BJ (cell line): ENCODE measurements around the gene FGFR2. TPM values are rescaled to one million over a fixed set of nuclear protein-coding genes. Genes with fewer than 3 reads are reported as not detected.

ENCODE experiments used
- CTCF ChIA-PET: fragments of 350-600 bp; formaldehyde crosslinking; extraction: SDS; loops from one replicate; lab custom pipeline; 2021; ENCODE audit warnings: antibody characterized with exemption, inconsistent platforms; lab: Yijun Ruan, JAX
- POLR2A ChIA-PET: fragments of 300-600 bp; sonication (Branson Sonifier 250); formaldehyde crosslinking; extraction: SDS; loops from one replicate; lab custom pipeline; 2021; ENCODE audit warnings: antibody characterized with exemption; lab: Charles Lee
- DNase-seq: peaks from one replicate; pipeline ENCODE4 v3.0.0-alpha.2; 2011; ENCODE audit warnings: low read depth
- H3K27me3 ChIP-seq: 2 replicates; pipeline ENCODE4 v1.6.0; 2011; ENCODE audit warnings: low read length; ENCODE audit not compliant: control insufficient read depth, insufficient read depth
- H3K36me3 ChIP-seq: 2 replicates; pipeline ENCODE4 v1.5.1; 2011; ENCODE audit warnings: low read length; ENCODE audit not compliant: control insufficient read depth, insufficient read depth
- H3K4me3 ChIP-seq: 2 replicates; pipeline ENCODE4 v1.5.1; 2011; ENCODE audit warnings: low read depth, mild to moderate bottlenecking, control low read depth, low read length
- CTCF ChIP-seq: IDR thresholded peaks from 2 replicates; pipeline ENCODE4 v1.5.1; 2011; ENCODE audit warnings: low read depth, mild to moderate bottlenecking, control low read depth, inconsistent platforms, low read length, moderate library complexity; ENCODE audit not compliant: insufficient read depth
- polyA plus RNA-seq: library from polyadenylated mRNA; depleted of rRNA; stranded (reverse); fragments of >200 nt; gene quantifications from 2 replicates; pipeline ENCODE4 v1.2.3, GENCODE V29; 2011

FGFR2 gene
- polyA plus RNA-seq, 1 experiment: 0.26 TPM

GRCh38 chr10:121461307-121461706 is 136.9 kb downstream of the FGFR2 start:
- no peak for TF ChIP-seq CTCF
- POLR2A ChIA-PET: no interaction called here
- no peak for DNase-seq
- no peaks in the 10 kb centered on the region for H3K36me3 ChIP-seq
- CTCF ChIA-PET: no interaction called here
- H3K4me3 ChIP-seq: no peak overlapping the region
- no peaks in the 10 kb centered on the region for H3K27me3 ChIP-seq

- CTCF ChIA-PET: no interaction called here
- no peak for TF ChIP-seq CTCF
- no peaks in the 10 kb centered on the region for H3K36me3 ChIP-seq
- no peak overlapping the region for H3K4me3 ChIP-seq
- DNase-seq: no peak
- no peaks in the 10 kb centered on the region for H3K27me3 ChIP-seq
- POLR2A ChIA-PET: no interaction called here
Observed at GRCh38 chr10:121460733-121461132, 137.5 kb downstream of the FGFR2 start.

- ChIA-PET CTCF (no interaction called here), POLR2A (no interaction called here)
- Histone ChIP-seq H3K27me3 (no peaks in the 10 kb centered on the region), H3K4me3 (no peak overlapping the region), H3K36me3 (no peaks in the 10 kb centered on the region)
- no peak for TF ChIP-seq CTCF
- DNase-seq: peak; percentile 18
Observed at GRCh38 chr10:121459622-121460453, 138.4 kb downstream of the FGFR2 start.

GRCh38 chr10:121459279-121459621 is 139.0 kb downstream of the FGFR2 start:
- Histone ChIP-seq H3K36me3 (no peaks in the 10 kb centered on the region), H3K4me3 (no peak overlapping the region), H3K27me3 (no peaks in the 10 kb centered on the region)
- ChIA-PET CTCF (no interaction called here), POLR2A (no interaction called here)
- DNase-seq: no peak
- TF ChIP-seq CTCF: no peak

- POLR2A ChIA-PET: no interaction called here
Observed at GRCh38 chr10:121457729-121458128, 140.5 kb downstream of the FGFR2 start.

More at GRCh38 chr10:121457729-121458128, 140.5 kb downstream of the FGFR2 start:
- no peak for DNase-seq
- Histone ChIP-seq H3K4me3 (no peak overlapping the region), H3K36me3 (no peaks in the 10 kb centered on the region), H3K27me3 (no peaks in the 10 kb centered on the region)
- CTCF ChIA-PET: no interaction called here
- no peak for TF ChIP-seq CTCF
